LNCaP clone FGC (cell line): ENCODE results near the gene CADM4.
A peak's percentile ranks its signal among the peaks of the same experiment; 100 is the strongest.

ENCODE experiments used
- DNase-seq: peaks from one replicate; pipeline ENCODE4 v3.0.0-alpha.2; 2011; ENCODE audit warnings: low read depth
- H3K4me3 ChIP-seq: 2 replicates; pipeline ENCODE4 v1.5.1; 2011; ENCODE audit warnings: mild to moderate bottlenecking, low read depth, low read length, control low read depth
- TF ChIP-seq, protein P1 (sequence below): IDR thresholded peaks from 2 replicates; pipeline ENCODE4 v1.5.1; 2012; ENCODE audit warnings: mild to moderate bottlenecking; ENCODE audit not compliant: control insufficient read depth, insufficient read depth; ENCODE audit errors: extremely low read depth

The CADM4 gene

GRCh38 chr19:43624933-43625332 lies 14.7 kb downstream of the CADM4 start:
- H3K4me3 ChIP-seq: no peak overlapping the region
- TF ChIP-seq, protein P1, sequence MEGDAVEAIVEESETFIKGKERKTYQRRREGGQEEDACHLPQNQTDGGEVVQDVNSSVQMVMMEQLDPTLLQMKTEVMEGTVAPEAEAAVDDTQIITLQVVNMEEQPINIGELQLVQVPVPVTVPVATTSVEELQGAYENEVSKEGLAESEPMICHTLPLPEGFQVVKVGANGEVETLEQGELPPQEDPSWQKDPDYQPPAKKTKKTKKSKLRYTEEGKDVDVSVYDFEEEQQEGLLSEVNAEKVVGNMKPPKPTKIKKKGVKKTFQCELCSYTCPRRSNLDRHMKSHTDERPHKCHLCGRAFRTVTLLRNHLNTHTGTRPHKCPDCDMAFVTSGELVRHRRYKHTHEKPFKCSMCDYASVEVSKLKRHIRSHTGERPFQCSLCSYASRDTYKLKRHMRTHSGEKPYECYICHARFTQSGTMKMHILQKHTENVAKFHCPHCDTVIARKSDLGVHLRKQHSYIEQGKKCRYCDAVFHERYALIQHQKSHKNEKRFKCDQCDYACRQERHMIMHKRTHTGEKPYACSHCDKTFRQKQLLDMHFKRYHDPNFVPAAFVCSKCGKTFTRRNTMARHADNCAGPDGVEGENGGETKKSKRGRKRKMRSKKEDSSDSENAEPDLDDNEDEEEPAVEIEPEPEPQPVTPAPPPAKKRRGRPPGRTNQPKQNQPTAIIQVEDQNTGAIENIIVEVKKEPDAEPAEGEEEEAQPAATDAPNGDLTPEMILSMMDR: no peak
- no peak for DNase-seq

GRCh38 chr19:43623889-43624670 lies 15.6 kb downstream of the CADM4 start:
- TF ChIP-seq, protein P1: no peak
- H3K4me3 ChIP-seq: no peak overlapping the region
- no peak for DNase-seq

DNA sequence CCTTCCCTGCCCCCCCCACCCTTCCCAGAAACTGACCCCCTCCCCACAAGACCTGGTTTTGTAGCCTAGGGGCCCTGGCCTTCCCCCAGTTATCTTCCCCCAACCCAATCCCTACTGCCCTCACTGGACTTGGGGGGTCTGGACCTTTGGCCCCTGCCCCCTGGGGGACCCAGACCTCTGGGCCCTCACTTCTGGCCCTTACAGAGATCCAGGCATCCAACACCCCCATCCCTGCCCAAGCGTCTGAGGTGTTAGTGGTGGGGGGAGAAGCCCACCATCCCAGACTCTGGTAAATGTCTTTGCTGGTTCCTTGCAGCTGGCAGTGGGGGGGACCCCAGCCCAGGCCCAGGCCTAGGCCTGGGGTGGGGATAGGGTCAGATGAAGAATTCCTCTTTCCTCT lies 16.7 kb downstream of the CADM4 start:
- TF ChIP-seq, protein P1: no peak
- DNase-seq: no peak
- H3K4me3 ChIP-seq: no peak overlapping the region

DNA sequence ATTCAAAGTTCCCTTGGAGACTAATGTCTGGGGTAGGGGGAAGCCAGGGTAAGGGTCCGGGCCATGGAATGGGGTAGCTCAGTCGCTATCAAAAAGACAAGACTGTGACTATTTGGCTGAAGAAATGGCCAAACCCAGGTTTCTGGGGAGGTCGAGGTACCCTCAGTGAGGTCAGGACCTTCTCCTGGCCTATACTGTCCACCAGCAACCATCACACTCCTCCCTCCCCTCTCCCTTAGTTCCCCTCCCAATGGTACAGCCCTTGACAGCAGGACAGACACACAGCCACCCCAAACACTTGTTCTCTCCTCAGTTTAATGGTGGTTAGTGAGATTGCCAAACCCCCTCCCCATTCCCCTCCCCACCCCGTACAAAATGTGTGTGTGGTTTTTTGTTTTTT lies 17.6 kb downstream of the CADM4 start:
- DNase-seq: no peak
- TF ChIP-seq, protein P1: no peak
- no peak overlapping the region for H3K4me3 ChIP-seq

GRCh38 chr19:43620061-43621001 lies 19.3 kb downstream of the CADM4 start:
- DNase-seq: no peak
- peak overlapping the region; percentile 65 for H3K4me3 ChIP-seq
- TF ChIP-seq, protein P1: no peak

DNA sequence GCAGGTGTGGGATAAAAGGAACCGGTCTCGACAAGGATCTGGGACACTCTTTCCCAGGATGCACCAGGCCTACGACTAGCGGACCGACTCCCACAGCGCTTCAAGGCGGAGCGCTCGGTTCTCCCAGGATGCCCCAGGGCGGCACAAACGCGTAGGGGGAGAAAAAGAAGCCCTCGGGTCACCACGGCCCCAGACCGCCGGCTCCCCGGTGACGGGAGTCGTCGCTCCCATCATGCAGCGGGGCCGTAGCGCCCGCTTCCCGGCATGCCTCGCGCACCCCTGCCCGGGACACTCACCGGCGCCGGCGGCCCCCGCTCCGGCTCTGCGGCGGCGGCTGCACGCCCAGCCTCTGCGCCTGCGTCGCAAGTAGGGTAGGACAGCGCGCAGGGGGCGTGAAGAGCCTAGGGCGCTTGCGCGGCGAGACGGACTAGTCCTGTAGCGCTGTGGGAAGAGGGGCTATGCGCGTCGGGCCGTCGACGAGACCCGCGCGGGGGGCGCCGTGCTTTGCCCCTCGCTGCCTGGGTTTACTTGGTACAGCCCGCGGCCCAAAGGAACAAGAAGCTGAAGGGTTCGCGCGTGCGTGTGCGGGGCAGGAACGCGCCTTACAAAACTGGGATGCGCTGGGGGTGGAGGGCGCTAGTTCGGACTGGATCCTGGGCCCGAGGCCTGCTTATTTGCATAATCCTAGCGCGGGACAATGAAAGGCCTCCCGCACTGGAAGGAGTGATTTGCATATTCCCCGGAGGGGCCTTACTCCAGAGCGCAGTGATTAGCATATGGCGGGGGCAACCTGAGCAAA lies 20.2 kb downstream of the CADM4 start, which contains the start of gene ZNF428:
TSS of gene ZNF428 (minus strand) at position 368 of the 799 bp plus-strand sequence. CDS start 5,325 bp downstream, outside the sequence.
- peak within 1 kb of the TSS; percentile 65 for H3K4me3 ChIP-seq
- DNase-seq: peak; percentile 48
- TF ChIP-seq, protein P1: no peak
